ENCODE measurements around the gene KCNA4.

Gene KCNA4

DNA sequence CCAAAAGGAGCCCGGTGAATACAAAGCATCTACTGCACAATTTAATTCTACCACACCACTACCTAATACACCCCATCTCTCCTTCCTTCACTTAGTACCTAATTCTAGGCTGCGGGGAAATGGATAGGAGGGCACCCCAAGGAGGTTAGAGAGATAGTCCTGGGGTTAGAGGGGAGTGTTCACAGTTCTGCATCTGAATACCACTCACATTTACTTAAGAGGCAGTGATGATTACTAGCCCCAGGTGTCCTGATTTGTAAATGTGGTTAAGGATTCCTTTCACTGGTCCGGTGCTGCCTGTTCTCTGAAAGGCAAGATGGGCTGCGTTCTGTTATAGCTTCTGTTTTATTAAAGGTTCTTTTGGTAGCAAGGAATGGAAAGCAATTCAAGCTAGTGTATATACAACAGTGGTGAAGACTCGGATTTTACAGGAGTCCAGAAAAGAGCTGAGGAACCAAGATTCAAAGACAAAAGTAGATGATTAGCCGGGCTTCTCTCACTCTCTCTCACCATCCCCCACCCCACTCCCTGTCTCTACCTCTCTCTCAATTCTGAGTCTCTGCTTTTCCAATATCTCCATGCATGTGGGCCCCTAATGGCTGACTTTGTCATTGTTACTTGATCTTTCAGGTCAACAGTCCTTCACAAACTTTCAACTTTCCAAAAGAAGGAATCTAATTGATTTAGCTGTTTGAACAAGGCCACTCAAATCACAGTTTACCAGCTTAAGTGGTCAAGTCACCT lies 8.7 kb upstream of the KCNA4 start:
- Histone ChIP-seq H3K27ac (ENCODE audit: insufficient read depth, low read length, poor library complexity, severe bottlenecking) (no peak overlapping the region), H3K4me1 (ENCODE audit: control insufficient read depth, insufficient read depth, low read length, poor library complexity, severe bottlenecking) (no peaks in the 10 kb centered on the region), H3K4me3 (ENCODE audit: insufficient read depth, low read depth, low read length, poor library complexity, severe bottlenecking) (no peak overlapping the region), H3K9me3 (ENCODE audit: control insufficient read depth, low read length) (no peaks in the 10 kb centered on the region), H3K27me3 (replicated peaks; ENCODE audit: control insufficient read depth, insufficient read depth, low read length, poor library complexity, severe bottlenecking) (no peaks in the 10 kb centered on the region), H3K36me3 (ENCODE audit: control insufficient read depth, insufficient read depth, low read length) (no peaks in the 10 kb centered on the region)
- DNase-seq: no peak

GRCh38 chr11:30023074-30023473 lies 6.2 kb upstream of the KCNA4 start:
- no peaks in the 10 kb centered on the region for H3K4me1 ChIP-seq (ENCODE audit: control insufficient read depth, insufficient read depth, low read length, poor library complexity, severe bottlenecking)
- no peak overlapping the region for H3K4me3 ChIP-seq (ENCODE audit: insufficient read depth, low read depth, low read length, poor library complexity, severe bottlenecking)
- no peak overlapping the region for H3K27ac ChIP-seq (ENCODE audit: insufficient read depth, low read length, poor library complexity, severe bottlenecking)
- peaks cover 5% of the 10 kb centered on the region for H3K27me3 ChIP-seq (replicated peaks; ENCODE audit: control insufficient read depth, insufficient read depth, low read length, poor library complexity, severe bottlenecking)
- DNase-seq: no peak
- no peaks in the 10 kb centered on the region for H3K9me3 ChIP-seq (ENCODE audit: control insufficient read depth, low read length)
- H3K36me3 ChIP-seq (ENCODE audit: control insufficient read depth, insufficient read depth, low read length): no peaks in the 10 kb centered on the region

- no peaks in the 10 kb centered on the region for H3K4me1 ChIP-seq (ENCODE audit: control insufficient read depth, insufficient read depth, low read length, poor library complexity, severe bottlenecking)
- no peaks in the 10 kb centered on the region for H3K36me3 ChIP-seq (ENCODE audit: control insufficient read depth, insufficient read depth, low read length)
- H3K27me3 ChIP-seq (replicated peaks; ENCODE audit: control insufficient read depth, insufficient read depth, low read length, poor library complexity, severe bottlenecking): peaks cover 18% of the 10 kb centered on the region
- no peak for DNase-seq
- no peaks in the 10 kb centered on the region for H3K9me3 ChIP-seq (ENCODE audit: control insufficient read depth, low read length)
- no peak overlapping the region for H3K4me3 ChIP-seq (ENCODE audit: insufficient read depth, low read depth, low read length, poor library complexity, severe bottlenecking)
- no peak overlapping the region for H3K27ac ChIP-seq (ENCODE audit: insufficient read depth, low read length, poor library complexity, severe bottlenecking)
Measured at GRCh38 chr11:30019481-30019880, 2.7 kb upstream of the KCNA4 start.

- Histone ChIP-seq H3K9me3 (ENCODE audit: control insufficient read depth, low read length) (no peaks in the 10 kb centered on the region), H3K4me3 (ENCODE audit: insufficient read depth, low read depth, low read length, poor library complexity, severe bottlenecking) (no peak overlapping the region), H3K27ac (ENCODE audit: insufficient read depth, low read length, poor library complexity, severe bottlenecking) (no peak overlapping the region), H3K36me3 (ENCODE audit: control insufficient read depth, insufficient read depth, low read length) (no peaks in the 10 kb centered on the region), H3K27me3 (replicated peaks; ENCODE audit: control insufficient read depth, insufficient read depth, low read length, poor library complexity, severe bottlenecking) (peaks cover 18% of the 10 kb centered on the region), H3K4me1 (ENCODE audit: control insufficient read depth, insufficient read depth, low read length, poor library complexity, severe bottlenecking) (no peaks in the 10 kb centered on the region)
- no peak for DNase-seq
Measured at GRCh38 chr11:30018495-30018894, 1.7 kb upstream of the KCNA4 start.

GRCh38 chr11:30017445-30017895 lies 640 bp upstream of the KCNA4 start:
- Histone ChIP-seq H3K27ac (ENCODE audit: insufficient read depth, low read length, poor library complexity, severe bottlenecking) (no peak overlapping the region), H3K4me3 (ENCODE audit: insufficient read depth, low read depth, low read length, poor library complexity, severe bottlenecking) (no peak overlapping the region), H3K9me3 (ENCODE audit: control insufficient read depth, low read length) (no peaks in the 10 kb centered on the region), H3K27me3 (replicated peaks; ENCODE audit: control insufficient read depth, insufficient read depth, low read length, poor library complexity, severe bottlenecking) (peaks cover 18% of the 10 kb centered on the region), H3K36me3 (ENCODE audit: control insufficient read depth, insufficient read depth, low read length) (no peaks in the 10 kb centered on the region), H3K4me1 (ENCODE audit: control insufficient read depth, insufficient read depth, low read length, poor library complexity, severe bottlenecking) (no peaks in the 10 kb centered on the region)
- no peak for DNase-seq

- H3K27me3 ChIP-seq (replicated peaks; ENCODE audit: control insufficient read depth, insufficient read depth, low read length, poor library complexity, severe bottlenecking): peaks cover 18% of the 10 kb centered on the region
- no peaks in the 10 kb centered on the region for H3K9me3 ChIP-seq (ENCODE audit: control insufficient read depth, low read length)
- no peaks in the 10 kb centered on the region for H3K36me3 ChIP-seq (ENCODE audit: control insufficient read depth, insufficient read depth, low read length)
- no peak overlapping the region for H3K4me3 ChIP-seq (ENCODE audit: insufficient read depth, low read depth, low read length, poor library complexity, severe bottlenecking)
- no peak for DNase-seq
- no peaks in the 10 kb centered on the region for H3K4me1 ChIP-seq (ENCODE audit: control insufficient read depth, insufficient read depth, low read length, poor library complexity, severe bottlenecking)
- H3K27ac ChIP-seq (ENCODE audit: insufficient read depth, low read length, poor library complexity, severe bottlenecking): no peak overlapping the region
Measured at GRCh38 chr11:30015725-30016412, 961 bp downstream of the KCNA4 start.

DNA sequence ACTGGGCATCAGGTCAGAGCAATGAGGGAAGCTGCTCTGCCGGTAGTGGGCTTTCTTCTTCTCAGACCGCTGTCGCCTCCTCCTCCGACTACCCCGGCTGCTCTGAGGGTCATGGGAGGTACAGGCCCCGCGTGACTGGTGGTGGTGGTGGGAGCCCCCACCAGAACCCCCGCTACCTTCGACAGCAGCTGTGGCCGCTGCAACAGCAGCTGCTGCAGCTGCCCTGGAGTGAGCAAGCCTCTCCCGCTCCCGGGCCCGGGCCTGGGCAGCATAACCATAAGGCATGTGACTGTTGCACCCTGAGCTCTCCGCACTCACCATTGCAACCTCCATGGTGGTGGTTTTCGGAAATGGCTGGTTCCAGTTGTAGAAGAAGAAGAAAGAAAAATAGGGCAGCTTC lies 4.5 kb downstream of the KCNA4 start:
- H3K9me3 ChIP-seq (ENCODE audit: control insufficient read depth, low read length): no peaks in the 10 kb centered on the region
- no peaks in the 10 kb centered on the region for H3K4me1 ChIP-seq (ENCODE audit: control insufficient read depth, insufficient read depth, low read length, poor library complexity, severe bottlenecking)
- no peak overlapping the region for H3K4me3 ChIP-seq (ENCODE audit: insufficient read depth, low read depth, low read length, poor library complexity, severe bottlenecking)
- H3K36me3 ChIP-seq (ENCODE audit: control insufficient read depth, insufficient read depth, low read length): no peaks in the 10 kb centered on the region
- peaks cover 6% of the 10 kb centered on the region for H3K27me3 ChIP-seq (replicated peaks; ENCODE audit: control insufficient read depth, insufficient read depth, low read length, poor library complexity, severe bottlenecking)
- no peak for DNase-seq
- no peak overlapping the region for H3K27ac ChIP-seq (ENCODE audit: insufficient read depth, low read length, poor library complexity, severe bottlenecking)

GRCh38 chr11:30009060-30009459 lies 7.8 kb downstream of the KCNA4 start:
- H3K9me3 ChIP-seq (ENCODE audit: control insufficient read depth, low read length): no peaks in the 10 kb centered on the region
- H3K4me1 ChIP-seq (ENCODE audit: control insufficient read depth, insufficient read depth, low read length, poor library complexity, severe bottlenecking): no peaks in the 10 kb centered on the region
- no peaks in the 10 kb centered on the region for H3K36me3 ChIP-seq (ENCODE audit: control insufficient read depth, insufficient read depth, low read length)
- no peaks in the 10 kb centered on the region for H3K27me3 ChIP-seq (replicated peaks; ENCODE audit: control insufficient read depth, insufficient read depth, low read length, poor library complexity, severe bottlenecking)
- no peak overlapping the region for H3K4me3 ChIP-seq (ENCODE audit: insufficient read depth, low read depth, low read length, poor library complexity, severe bottlenecking)
- no peak overlapping the region for H3K27ac ChIP-seq (ENCODE audit: insufficient read depth, low read length, poor library complexity, severe bottlenecking)
- no peak for DNase-seq

DNA sequence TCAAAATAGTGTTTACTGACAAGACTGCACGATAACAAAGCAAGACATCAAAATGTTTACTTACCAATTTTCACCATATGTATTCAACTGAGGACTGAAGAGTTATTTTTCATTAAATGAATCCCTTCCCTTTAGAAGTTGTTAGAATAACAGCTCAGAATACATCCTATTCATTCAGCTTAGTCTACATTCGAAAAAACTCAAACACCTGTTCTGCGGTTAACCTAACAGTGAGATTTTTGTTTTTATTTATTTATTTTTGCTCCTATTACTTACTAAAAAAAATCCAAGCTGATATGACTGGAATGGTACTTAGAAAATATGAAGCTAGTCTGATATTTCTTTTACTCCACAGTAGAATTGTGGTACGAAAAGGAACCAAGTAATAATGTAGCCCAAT lies 10.0 kb downstream of the KCNA4 start:
- no peaks in the 10 kb centered on the region for H3K9me3 ChIP-seq (ENCODE audit: control insufficient read depth, low read length)
- no peaks in the 10 kb centered on the region for H3K36me3 ChIP-seq (ENCODE audit: control insufficient read depth, insufficient read depth, low read length)
- H3K27me3 ChIP-seq (replicated peaks; ENCODE audit: control insufficient read depth, insufficient read depth, low read length, poor library complexity, severe bottlenecking): no peaks in the 10 kb centered on the region
- H3K27ac ChIP-seq (ENCODE audit: insufficient read depth, low read length, poor library complexity, severe bottlenecking): no peak overlapping the region
- no peaks in the 10 kb centered on the region for H3K4me1 ChIP-seq (ENCODE audit: control insufficient read depth, insufficient read depth, low read length, poor library complexity, severe bottlenecking)
- H3K4me3 ChIP-seq (ENCODE audit: insufficient read depth, low read depth, low read length, poor library complexity, severe bottlenecking): no peak overlapping the region
- no peak for DNase-seq

GRCh38 chr11:30002157-30002785 lies 14.6 kb downstream of the KCNA4 start:
- DNase-seq: no peak
- Histone ChIP-seq H3K27me3 (replicated peaks; ENCODE audit: control insufficient read depth, insufficient read depth, low read length, poor library complexity, severe bottlenecking) (no peaks in the 10 kb centered on the region), H3K36me3 (ENCODE audit: control insufficient read depth, insufficient read depth, low read length) (no peaks in the 10 kb centered on the region), H3K4me3 (ENCODE audit: insufficient read depth, low read depth, low read length, poor library complexity, severe bottlenecking) (no peak overlapping the region), H3K9me3 (ENCODE audit: control insufficient read depth, low read length) (no peaks in the 10 kb centered on the region), H3K4me1 (ENCODE audit: control insufficient read depth, insufficient read depth, low read length, poor library complexity, severe bottlenecking) (no peaks in the 10 kb centered on the region), H3K27ac (ENCODE audit: insufficient read depth, low read length, poor library complexity, severe bottlenecking) (no peak overlapping the region)

Data from effector memory CD4-positive, alpha-beta T cell (primary cell).